GM21737 (cell line): ENCODE results near the gene TSHZ2.

ENCODE experiments used
- ATAC-seq: cut with Tn5 transposase; IDR thresholded peaks from one replicate; pipeline ENCODE4 v1.9.1; 2021; ENCODE audit warnings: mild to moderate bottlenecking, moderate library complexity; ENCODE audit not compliant: unreplicated experiment

The TSHZ2 gene

DNA sequence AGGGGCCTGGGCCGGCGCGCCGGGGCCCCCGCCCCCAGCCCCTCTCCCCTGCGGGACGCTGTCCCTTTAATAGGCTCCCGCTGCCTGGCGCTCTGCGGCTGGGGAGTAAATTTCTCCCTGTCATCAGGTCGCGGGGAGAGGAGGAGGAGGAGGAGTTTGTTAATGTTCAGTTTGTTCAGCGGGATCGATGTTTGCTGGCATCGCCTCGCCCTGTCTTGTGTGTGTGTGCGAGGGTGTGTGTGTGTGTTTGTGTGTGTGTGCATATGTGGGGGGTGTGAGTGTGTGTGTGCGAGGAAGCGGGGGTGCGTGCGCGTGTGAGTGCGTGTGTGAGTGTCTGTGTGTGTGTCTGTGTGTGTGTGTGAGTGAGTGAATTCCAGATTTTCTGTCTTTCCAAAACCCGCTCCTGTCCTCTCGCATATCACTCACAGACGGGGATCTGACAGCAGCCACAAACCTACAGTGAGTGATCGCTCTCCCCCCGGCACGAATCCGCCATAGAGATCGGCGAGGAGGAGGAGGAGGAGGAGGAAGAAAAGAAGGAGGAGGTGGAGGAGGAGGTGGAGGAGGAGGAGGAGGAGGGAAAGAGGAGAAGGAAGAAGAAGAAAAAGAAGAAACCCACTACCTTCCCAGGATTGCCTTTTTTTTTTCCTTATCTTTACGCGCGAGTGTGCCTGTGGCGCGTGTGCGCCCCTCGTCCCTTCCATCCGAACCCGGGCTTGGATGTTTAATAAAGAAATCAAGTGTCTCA is at the start of gene TSHZ2:
Gene TSHZ2 (plus strand): TSS at position 169 of the 748 bp plus-strand sequence. CDS start 936 bp downstream, outside the sequence.
- ATAC-seq, result no peak

- no peak for ATAC-seq
Measured at GRCh38 chr20:52922436-52922835, 49.7 kb upstream of the TSHZ2 start.

DNA sequence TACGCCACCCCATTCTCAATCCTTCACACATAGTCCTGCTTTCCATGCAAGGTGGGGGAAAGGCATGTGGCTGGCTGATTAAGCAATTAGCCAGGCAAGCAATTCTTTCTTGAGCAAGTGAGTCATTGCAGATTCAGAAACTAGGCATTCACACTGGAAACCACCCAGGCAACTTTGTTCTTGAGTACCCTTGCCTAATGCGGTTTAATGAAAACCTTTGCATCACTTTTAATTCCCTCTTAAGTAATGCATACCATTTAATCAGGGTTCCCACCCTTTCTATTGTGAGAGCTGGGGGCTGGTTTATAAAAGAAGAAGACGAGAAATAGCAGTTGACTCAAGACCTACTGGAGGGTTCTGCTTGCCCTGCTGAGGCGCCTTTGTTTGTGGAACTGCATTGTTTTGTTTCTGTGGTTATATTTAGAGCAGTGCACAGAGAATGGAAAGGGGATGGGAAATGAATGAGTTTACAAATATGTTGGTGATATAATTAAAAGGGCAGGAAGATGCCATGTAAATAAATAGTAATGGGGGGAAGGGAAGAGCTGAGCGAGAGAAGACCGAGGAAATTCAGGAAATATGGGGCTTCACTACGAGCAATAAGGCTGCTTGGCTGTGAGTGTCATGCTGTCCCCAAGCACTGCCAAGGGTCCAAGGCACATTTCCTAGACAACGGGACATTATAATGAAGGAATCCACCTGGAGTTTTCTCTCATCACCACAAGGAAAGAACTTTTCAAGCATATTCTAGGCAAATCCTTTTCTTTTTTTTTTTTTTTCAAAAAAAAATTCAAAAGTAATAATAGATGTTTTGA is 48.8 kb upstream of the TSHZ2 start:
- no peak for ATAC-seq

GRCh38 chr20:52924411-52925271 is 47.5 kb upstream of the TSHZ2 start:
- no peak for ATAC-seq

GRCh38 chr20:52926505-52926904 is 45.7 kb upstream of the TSHZ2 start:
- ATAC-seq, result no peak

GRCh38 chr20:52933867-52934266 is 38.3 kb upstream of the TSHZ2 start:
- ATAC-seq, result no peak

DNA sequence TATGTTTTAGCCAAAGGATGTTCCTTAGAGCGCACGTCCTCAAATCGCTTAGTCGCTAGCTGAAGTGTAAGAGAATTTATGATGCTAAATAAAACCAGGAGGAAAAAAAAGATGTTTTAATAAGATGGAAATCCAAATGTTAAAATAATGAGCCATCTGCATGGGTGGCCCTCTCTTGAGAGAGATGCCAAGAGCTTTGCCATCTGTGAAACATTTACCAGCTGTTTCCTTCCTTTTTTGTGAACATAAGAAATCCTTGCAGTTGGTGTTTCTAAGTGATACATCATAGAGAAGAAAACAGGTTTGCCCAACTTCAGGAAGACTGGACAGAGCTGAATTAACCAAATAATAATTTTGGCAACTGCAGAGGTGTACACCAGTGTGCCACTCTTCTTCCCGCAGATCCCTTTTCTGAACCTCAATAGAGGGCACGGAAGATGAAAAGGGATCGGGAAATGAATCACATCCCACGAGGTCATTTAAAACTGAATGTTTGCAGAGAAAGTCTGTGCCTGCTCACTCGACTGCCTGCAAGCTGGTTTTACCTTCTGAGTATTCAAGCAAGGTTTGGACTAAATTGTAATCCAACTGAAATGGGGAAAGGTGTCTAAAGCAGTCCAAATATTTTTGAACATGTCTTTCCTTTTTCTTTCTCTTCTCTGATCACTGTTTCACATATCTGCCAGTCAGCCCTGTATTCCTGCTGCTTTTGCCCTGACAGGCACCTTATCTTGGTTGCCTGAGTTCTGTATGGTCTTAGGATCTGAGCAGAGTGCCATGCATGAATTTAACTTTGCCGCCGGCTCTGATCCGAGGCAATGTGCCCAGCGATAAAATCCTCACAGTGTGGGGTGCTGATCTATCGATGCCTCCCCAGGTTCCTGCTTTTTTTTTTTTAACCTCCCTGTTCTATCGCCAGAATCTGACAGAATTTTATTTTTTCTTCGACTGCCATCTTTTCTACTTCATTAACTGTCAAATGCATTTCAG is 35.5 kb upstream of the TSHZ2 start:
- ATAC-seq, result no peak

- no peak for ATAC-seq
Measured at GRCh38 chr20:52937591-52938100, 34.5 kb upstream of the TSHZ2 start.

DNA sequence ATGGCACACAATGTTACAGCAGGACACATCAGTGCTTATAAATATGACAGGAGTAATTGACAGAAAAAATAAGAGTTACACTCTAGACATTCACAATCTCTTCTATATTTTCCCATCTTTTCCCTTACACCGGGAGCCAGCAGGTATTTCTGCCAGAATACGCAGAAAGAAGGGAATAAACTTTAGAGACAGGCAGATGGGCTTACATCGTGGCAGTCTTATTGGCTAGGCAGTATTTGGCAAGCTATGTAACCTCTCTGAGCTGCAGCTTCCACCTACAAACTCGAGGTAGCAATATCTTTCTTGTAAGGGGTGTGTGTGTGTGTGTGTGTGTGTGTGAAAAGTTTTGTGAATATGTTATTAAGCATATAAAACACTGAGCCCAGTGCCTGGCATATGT is 33.0 kb upstream of the TSHZ2 start:
- ATAC-seq, result no peak

DNA sequence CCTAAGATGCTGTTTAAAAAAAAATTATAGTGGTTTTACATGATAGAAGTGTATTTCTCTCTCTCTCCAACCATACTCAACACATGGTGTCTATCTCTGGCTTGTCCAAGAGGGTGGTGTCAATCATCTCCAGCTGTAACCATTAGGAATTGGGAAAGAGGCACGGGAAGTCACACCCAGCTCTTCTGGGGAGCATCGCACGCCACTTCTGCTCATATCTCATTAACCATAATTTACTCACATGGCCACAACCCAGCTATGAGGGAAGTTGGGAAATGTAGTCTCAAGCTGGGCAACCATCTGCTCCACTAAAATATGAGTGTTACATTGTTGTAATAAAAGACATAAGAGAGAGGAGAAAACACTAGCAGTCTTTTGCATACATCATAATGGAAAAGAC is 30.4 kb upstream of the TSHZ2 start:
- no peak for ATAC-seq

DNA sequence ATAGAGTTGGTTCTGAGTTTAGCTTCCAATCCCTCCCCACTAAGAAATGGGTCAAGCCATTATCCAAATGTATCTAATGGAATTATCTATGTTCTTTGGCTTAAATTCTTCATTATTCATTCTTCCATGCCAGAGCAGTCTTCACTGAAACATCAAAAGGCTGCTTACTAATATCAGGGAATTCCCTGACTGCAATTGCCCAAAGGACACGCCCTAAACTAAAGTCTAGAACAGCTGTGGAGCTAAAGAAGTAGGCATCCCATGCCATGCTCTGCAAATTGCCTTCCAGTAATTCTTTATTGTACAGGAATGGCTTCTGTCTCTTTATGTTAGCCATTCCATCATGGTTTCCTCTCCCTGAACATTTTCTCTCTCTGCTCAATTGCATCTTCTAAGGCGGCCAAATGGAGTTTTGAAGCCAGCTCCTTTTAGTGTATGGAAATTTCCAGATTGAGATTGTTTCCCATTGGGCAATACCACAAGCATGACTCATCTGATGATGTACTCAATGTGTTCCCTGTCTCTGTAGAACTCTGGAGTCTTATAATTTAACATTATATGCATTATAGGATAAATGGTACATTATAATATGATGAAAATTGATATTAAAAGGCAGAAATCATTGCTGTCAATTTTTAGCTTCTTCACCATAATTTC is 28.8 kb upstream of the TSHZ2 start:
- no peak for ATAC-seq

GRCh38 chr20:52945268-52945667 is 26.9 kb upstream of the TSHZ2 start:
- ATAC-seq, result no peak

DNA sequence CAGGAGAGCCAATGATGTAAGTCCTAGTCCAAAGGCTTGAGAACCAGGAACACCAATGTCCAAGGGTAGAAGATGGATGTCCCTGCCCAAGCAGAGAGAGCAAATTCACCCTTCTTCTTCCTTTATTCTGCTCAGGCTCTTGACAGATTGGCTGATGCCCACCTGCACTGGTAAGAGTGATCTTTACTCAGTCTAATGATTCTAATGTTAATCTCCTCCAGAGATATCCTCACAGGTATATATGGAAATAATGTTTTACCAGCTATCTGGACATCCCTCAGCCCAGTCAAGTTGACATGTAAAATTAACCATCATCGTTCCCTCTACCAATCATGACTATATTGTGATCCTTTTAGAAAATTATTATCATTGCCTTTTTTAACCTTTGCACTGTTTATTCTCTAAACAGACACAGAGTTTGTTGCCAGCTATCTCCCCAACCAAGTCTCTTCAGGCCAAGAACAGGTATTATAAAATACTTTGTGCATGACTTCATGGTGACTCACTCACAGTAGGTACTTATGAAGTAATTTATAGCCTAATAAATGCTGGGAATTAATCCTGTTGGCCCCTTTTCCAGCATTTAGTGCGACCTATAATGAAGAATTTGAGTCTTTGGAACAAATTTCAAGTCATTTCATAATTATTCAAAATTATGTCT is 26.2 kb upstream of the TSHZ2 start:
- ATAC-seq, result no peak

DNA sequence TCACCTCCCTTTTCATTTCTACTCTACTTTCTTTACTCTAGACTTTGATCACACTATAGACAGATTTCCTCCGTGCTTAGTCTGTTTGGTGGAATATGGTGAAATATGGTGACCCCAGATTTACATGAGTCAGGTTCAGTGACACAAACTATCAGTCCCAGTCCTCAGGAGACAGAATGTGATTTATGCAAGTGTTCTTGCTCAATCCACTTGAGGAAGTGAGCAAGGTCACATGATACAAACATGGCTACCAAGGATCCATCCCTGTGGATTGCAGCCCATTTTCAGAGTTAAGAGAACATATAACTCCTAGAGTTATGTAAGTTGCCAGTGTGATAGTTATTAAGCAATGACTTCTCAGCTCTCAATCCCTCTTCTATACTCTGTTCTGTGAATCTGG is 23.7 kb upstream of the TSHZ2 start:
- ATAC-seq, result no peak

DNA sequence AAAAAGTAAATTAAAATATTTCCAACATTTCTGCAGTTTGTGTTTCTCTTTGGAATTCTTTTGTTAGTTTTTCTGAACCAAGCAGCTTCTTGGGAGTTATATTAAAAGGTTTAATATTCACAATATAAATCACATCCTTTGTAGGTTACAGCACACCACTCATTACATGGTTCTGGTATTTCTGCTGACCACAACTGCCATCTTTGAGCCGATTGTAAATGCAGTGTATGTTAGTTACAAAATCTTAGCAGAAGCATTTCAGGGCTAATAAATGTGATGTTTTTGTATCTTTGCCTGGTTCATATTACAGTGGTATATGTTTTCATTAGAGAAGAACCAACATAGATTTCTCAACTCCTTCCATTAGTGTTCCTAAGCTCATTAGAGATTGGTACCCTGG is 19.1 kb upstream of the TSHZ2 start:
- no peak for ATAC-seq

- no peak for ATAC-seq
Measured at GRCh38 chr20:52954849-52955248, 17.3 kb upstream of the TSHZ2 start.

DNA sequence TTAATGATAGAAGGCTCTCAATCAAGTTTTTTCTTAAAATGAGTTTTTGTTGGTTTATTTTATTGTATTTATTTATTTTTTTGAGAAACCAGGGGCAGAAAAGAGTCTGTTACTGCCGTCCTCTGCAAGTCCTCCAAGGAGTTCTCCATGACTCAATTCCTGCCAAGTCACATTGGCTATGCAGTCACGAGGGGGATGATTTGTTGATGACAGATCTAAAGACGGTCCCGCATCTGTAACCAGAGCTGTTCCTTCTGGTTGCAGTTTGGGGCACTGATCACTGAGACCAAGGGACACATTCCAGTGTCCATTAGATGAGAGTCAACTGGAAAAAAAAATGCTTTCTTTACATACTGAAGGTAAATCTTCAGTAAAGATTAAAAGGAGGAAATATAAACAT is 13.9 kb upstream of the TSHZ2 start:
- no peak for ATAC-seq

DNA sequence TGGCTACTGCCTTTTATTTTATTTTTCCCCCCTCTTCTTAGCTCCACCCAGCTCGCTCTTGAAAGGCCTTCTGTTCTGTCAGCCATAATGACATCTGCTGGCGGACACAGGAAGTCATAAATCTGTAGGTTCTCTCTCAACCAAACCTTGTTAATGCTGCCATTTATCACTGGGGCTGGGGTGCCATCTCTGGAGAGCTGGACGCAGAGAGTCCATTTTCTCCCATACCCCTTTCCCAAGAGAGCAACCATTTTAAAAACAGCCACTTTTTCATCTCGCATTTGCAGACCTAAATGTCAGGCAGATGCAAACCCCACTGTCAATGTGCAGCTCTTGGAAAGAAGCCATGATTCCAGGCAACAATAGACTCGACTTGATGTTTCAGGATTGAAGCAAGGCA is 13.0 kb upstream of the TSHZ2 start:
- no peak for ATAC-seq

DNA sequence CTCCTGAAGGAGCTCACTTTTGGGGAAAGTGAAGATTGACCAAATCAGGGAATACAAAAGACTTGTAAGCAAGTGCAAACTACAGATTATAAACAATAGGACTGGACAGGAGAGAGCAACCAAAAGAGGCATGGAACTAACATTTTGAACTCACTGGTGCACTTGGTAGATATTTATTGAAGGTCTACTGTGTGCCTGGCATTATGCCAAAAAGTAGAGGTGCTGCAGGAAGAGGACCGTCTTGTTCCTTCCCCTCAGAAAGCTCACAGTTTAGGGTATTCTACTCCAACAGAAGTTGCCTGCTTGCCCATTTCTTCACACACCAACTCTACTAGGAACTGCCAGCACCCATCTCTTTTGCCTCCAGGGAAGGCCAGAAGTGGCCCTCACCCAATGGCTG is 10.0 kb upstream of the TSHZ2 start:
- no peak for ATAC-seq
